SK-N-SH (cell line): Measurements from ENCODE around the gene RSU1.

Source experiments
- JUND ChIP-seq: IDR thresholded peaks from 2 replicates; pipeline ENCODE4 v1.4.0; 2012
- NFIC ChIP-seq: IDR thresholded peaks from 2 replicates; pipeline ENCODE4 v1.4.0; 2012; ENCODE audit warnings: borderline replicate concordance
- YY1 ChIP-seq: IDR thresholded peaks from 2 replicates; pipeline ENCODE4 v1.4.0; 2012; ENCODE audit warnings: low read depth, mild to moderate bottlenecking
- TF ChIP-seq, protein P1 (sequence below): fragments of 200-600 bp; sonication (generic); IDR thresholded peaks from 2 replicates; pipeline ENCODE4 v1.6.1; 2017; ENCODE audit warnings: antibody characterized with exemption, mild to moderate bottlenecking, moderate library complexity

DNA sequence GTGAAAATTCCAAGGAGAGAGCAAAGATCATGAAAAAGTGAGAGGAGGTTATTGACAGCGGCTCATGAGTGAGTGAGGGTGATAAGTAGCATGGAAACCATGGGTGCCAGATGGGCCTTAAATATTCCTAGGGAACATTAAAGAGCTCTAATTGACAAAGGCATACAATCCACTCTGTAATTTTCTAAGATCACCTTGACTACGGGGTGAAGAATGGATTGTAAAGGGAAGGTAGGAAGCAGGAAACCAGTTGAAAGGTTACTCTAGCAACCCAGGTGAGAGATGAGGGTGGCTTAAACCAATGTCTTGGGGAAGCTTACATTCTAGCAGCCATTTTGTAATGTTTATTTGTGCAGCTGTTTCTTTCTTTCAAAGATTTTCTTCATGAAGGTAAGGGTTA is 75.7 kb downstream of the RSU1 start:
- TF ChIP-seq, protein P1, sequence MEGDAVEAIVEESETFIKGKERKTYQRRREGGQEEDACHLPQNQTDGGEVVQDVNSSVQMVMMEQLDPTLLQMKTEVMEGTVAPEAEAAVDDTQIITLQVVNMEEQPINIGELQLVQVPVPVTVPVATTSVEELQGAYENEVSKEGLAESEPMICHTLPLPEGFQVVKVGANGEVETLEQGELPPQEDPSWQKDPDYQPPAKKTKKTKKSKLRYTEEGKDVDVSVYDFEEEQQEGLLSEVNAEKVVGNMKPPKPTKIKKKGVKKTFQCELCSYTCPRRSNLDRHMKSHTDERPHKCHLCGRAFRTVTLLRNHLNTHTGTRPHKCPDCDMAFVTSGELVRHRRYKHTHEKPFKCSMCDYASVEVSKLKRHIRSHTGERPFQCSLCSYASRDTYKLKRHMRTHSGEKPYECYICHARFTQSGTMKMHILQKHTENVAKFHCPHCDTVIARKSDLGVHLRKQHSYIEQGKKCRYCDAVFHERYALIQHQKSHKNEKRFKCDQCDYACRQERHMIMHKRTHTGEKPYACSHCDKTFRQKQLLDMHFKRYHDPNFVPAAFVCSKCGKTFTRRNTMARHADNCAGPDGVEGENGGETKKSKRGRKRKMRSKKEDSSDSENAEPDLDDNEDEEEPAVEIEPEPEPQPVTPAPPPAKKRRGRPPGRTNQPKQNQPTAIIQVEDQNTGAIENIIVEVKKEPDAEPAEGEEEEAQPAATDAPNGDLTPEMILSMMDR: no peak
- TF ChIP-seq YY1 (no peak), JUND (no peak), NFIC (no peak)
